DOHH2 (cell line): ENCODE data around the gene CASP10.

ENCODE experiments used
- H3F3A ChIP-seq: fragments of 200-600 bp; sonication (generic), shearing (Covaris generic); 2 replicates; pipeline ENCODE4 v1.6.0; 2016; ENCODE audit warnings: antibody characterized with exemption, mild to moderate bottlenecking; ENCODE audit not compliant: control insufficient read depth, insufficient read depth
- H3K27ac ChIP-seq: fragments of 200-600 bp; sonication (generic); 2 replicates; pipeline ENCODE4 v1.5.1; 2014; ENCODE audit warnings: low read depth, mild to moderate bottlenecking, low read length, moderate library complexity
- H3K27me3 ChIP-seq: fragments of 200-600 bp; sonication (generic); 2 replicates; pipeline ENCODE4 v1.6.1; 2014; ENCODE audit warnings: mild to moderate bottlenecking, low read length, mixed read lengths; ENCODE audit not compliant: control insufficient read depth
- H3K36me3 ChIP-seq: fragments of 200-600 bp; sonication (generic); 2 replicates; pipeline ENCODE4 v1.6.1; 2014; ENCODE audit warnings: mild to moderate bottlenecking, low read length, moderate library complexity, mixed read lengths; ENCODE audit not compliant: control insufficient read depth
- H3K4me1 ChIP-seq: fragments of 200-600 bp; sonication (generic); 2 replicates; pipeline ENCODE4 v1.6.1; 2014; ENCODE audit warnings: mild to moderate bottlenecking, low read length, mixed read lengths; ENCODE audit not compliant: control insufficient read depth
- H3K4me2 ChIP-seq: fragments of 200-600 bp; sonication (generic); 2 replicates; pipeline ENCODE4 v1.6.0; 2014; ENCODE audit warnings: mild to moderate bottlenecking, low read length, moderate library complexity
- H3K4me3 ChIP-seq: fragments of 200-600 bp; sonication (generic); 2 replicates; pipeline ENCODE4 v1.5.1; 2014; ENCODE audit warnings: mild to moderate bottlenecking, low read length, mixed read lengths
- H3K79me2 ChIP-seq: fragments of 200-600 bp; sonication (generic); 2 replicates; pipeline ENCODE4 v1.6.1; 2014; ENCODE audit warnings: mild to moderate bottlenecking, low read length, mixed read lengths; ENCODE audit not compliant: control insufficient read depth
- H3K9me2 ChIP-seq: fragments of 200-600 bp; sonication (generic); replicated peaks from 2 replicates; pipeline ENCODE4 v1.6.1; 2014; ENCODE audit warnings: mild to moderate bottlenecking, low read length, mixed read lengths; ENCODE audit not compliant: control insufficient read depth
- H3K9me3 ChIP-seq: fragments of 200-600 bp; sonication (generic); 2 replicates; pipeline ENCODE4 v1.6.1; 2014; ENCODE audit warnings: antibody characterized with exemption, low read length, mixed read lengths; ENCODE audit not compliant: control insufficient read depth, insufficient read depth
- H4K20me1 ChIP-seq: fragments of 200-600 bp; sonication (generic); 2 replicates; pipeline ENCODE4 v1.6.0; 2014; ENCODE audit warnings: low read depth, mild to moderate bottlenecking, antibody characterized with exemption, low read length, moderate library complexity; ENCODE audit not compliant: control insufficient read depth, insufficient read depth
- EZH2phosphoT487 ChIP-seq: fragments of 200-600 bp; sonication (generic); IDR thresholded peaks from 2 replicates; pipeline ENCODE4 v1.6.1; 2017; ENCODE audit warnings: borderline replicate concordance, mild to moderate bottlenecking, antibody characterized with exemption, low read length, moderate library complexity, mixed read lengths
- TF ChIP-seq, protein P1 (sequence below): fragments of 200-600 bp; sonication (generic); IDR thresholded peaks from one replicate; pipeline ENCODE4 v1.5.1; 2014; ENCODE audit warnings: antibody characterized with exemption, mild to moderate bottlenecking, low read depth, low read length; ENCODE audit not compliant: poor library complexity, severe bottlenecking

The CASP10 gene, protein sequence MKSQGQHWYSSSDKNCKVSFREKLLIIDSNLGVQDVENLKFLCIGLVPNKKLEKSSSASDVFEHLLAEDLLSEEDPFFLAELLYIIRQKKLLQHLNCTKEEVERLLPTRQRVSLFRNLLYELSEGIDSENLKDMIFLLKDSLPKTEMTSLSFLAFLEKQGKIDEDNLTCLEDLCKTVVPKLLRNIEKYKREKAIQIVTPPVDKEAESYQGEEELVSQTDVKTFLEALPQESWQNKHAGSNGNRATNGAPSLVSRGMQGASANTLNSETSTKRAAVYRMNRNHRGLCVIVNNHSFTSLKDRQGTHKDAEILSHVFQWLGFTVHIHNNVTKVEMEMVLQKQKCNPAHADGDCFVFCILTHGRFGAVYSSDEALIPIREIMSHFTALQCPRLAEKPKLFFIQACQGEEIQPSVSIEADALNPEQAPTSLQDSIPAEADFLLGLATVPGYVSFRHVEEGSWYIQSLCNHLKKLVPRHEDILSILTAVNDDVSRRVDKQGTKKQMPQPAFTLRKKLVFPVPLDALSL

GRCh38 chr2:201182650-201183364, at the start of gene CASP10:
TSS of gene CASP10 (plus strand) at chr2:201183141. CDS start at chr2:201185778, 2,637 bp downstream.
- peak within 1 kb of the TSS; percentile 50 for H3K4me3 ChIP-seq
- H3K4me2 ChIP-seq = peak within 1 kb of the TSS; percentile 59
- peaks cover 59% of the 10 kb centered on the region for H3K27me3 ChIP-seq
- no peak within 1 kb of the TSS for H3K27ac ChIP-seq
- no peaks in the 10 kb centered on the region for H3K9me2 ChIP-seq
- H3K79me2 ChIP-seq = no peaks in the 10 kb centered on the region
- no peaks in the 10 kb centered on the region for H3F3A ChIP-seq
- no peaks in the 10 kb centered on the region for H3K36me3 ChIP-seq
- TF ChIP-seq EZH2phosphoT487 = 0 out of 2 replicates have a peak, but pooled peaks have one; percentile 69
- TF ChIP-seq, protein P1, sequence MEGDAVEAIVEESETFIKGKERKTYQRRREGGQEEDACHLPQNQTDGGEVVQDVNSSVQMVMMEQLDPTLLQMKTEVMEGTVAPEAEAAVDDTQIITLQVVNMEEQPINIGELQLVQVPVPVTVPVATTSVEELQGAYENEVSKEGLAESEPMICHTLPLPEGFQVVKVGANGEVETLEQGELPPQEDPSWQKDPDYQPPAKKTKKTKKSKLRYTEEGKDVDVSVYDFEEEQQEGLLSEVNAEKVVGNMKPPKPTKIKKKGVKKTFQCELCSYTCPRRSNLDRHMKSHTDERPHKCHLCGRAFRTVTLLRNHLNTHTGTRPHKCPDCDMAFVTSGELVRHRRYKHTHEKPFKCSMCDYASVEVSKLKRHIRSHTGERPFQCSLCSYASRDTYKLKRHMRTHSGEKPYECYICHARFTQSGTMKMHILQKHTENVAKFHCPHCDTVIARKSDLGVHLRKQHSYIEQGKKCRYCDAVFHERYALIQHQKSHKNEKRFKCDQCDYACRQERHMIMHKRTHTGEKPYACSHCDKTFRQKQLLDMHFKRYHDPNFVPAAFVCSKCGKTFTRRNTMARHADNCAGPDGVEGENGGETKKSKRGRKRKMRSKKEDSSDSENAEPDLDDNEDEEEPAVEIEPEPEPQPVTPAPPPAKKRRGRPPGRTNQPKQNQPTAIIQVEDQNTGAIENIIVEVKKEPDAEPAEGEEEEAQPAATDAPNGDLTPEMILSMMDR = peak; percentile 41
- H3K4me1 ChIP-seq = peaks cover 12% of the 10 kb centered on the region
- no peaks in the 10 kb centered on the region for H4K20me1 ChIP-seq
- no peaks in the 10 kb centered on the region for H3K9me3 ChIP-seq

- no peaks in the 10 kb centered on the region for H3K9me3 ChIP-seq
- H3F3A ChIP-seq = no peaks in the 10 kb centered on the region
- H3K36me3 ChIP-seq = peaks cover 3% of the 10 kb centered on the region; the same call in 1 of the 2 replicates
- H3K27me3 ChIP-seq = no peaks in the 10 kb centered on the region
- H4K20me1 ChIP-seq = no peaks in the 10 kb centered on the region
- no peak overlapping the region for H3K27ac ChIP-seq
- TF ChIP-seq EZH2phosphoT487 = no peak
- TF ChIP-seq, protein P1 = no peak
- H3K9me2 ChIP-seq = no peaks in the 10 kb centered on the region
- H3K4me2 ChIP-seq = no peak overlapping the region
- peaks cover 13% of the 10 kb centered on the region for H3K4me1 ChIP-seq
- H3K4me3 ChIP-seq = no peak overlapping the region
- no peaks in the 10 kb centered on the region for H3K79me2 ChIP-seq
Measured at GRCh38 chr2:201135386-201135785, 47.6 kb upstream of the CASP10 start.

DNA sequence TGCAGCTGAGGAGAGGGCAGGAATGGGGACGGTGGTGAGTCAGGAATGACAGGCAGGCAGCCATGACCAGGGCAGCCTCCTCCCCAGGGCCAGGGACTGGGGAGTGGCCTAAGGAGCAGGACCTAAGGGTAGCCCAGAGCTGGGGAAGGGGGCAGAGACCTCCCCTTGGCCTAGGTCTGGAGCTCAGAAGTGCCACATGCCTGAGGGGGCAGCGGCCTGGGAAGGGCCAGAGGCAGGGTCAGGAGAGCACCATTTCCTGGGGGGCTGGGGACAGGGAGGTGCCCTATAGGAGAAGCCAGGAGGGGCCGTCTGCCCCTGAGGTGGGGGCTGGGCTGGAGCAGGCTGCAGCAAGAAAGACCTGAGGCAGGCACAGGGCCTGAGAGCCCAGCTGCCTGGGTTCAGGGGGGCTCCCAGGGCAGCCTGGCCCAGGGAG, 46.0 kb upstream of the CASP10 start:
- no peak for TF ChIP-seq EZH2phosphoT487
- TF ChIP-seq, protein P1 = no peak
- Histone ChIP-seq H3K4me2 (no peak overlapping the region), H3K4me1 (0 out of 2 replicates have a peak, but pooled peaks cover 4% of the 10 kb centered on the region), H4K20me1 (no peaks in the 10 kb centered on the region), H3K27me3 (no peaks in the 10 kb centered on the region), H3K27ac (no peak overlapping the region), H3K79me2 (no peaks in the 10 kb centered on the region), H3K4me3 (no peak overlapping the region), H3F3A (no peaks in the 10 kb centered on the region), H3K36me3 (peaks cover 3% of the 10 kb centered on the region; the same call in 1 of the 2 replicates), H3K9me2 (no peaks in the 10 kb centered on the region), H3K9me3 (no peaks in the 10 kb centered on the region)
